Testis (tissue), 3 donors: ENCODE measurements around the gene ROS1. TPM values are rescaled to one million over a fixed set of nuclear protein-coding genes. Genes with fewer than 3 reads are reported as not detected.
A peak's percentile ranks its signal among the peaks of the same experiment; 100 is the strongest.

Experiments used
- DNase-seq: peaks from one replicate; pipeline ENCODE4 v3.0.0-alpha.2; 2019
- H3K27ac ChIP-seq, 2 donors: fragments of 200-600 bp; sonication (generic); one replicate each; pipeline ENCODE4 v1.5.1; 2019
- H3K27me3 ChIP-seq: fragments of 200-600 bp; sonication (generic); one replicate; pipeline ENCODE4 v1.5.1; 2019
- H3K36me3 ChIP-seq: fragments of 200-600 bp; sonication (generic); one replicate; pipeline ENCODE4 v1.5.1; 2017; ENCODE audit warnings: low read depth; ENCODE audit errors: missing control alignments
- H3K4me1 ChIP-seq: fragments of 200-600 bp; sonication (generic); one replicate; pipeline ENCODE4 v1.5.1; 2019
- H3K4me3 ChIP-seq, 2 donors: fragments of 200-600 bp; sonication (generic); one replicate each; pipeline ENCODE4 v1.5.1; 2017 to 2019
- H3K9me3 ChIP-seq: fragments of 200-600 bp; sonication (generic); one replicate; pipeline ENCODE4 v1.5.1; 2017
- POLR2A ChIP-seq: fragments of 450-650 bp; IDR thresholded peaks from one replicate; pipeline ENCODE4 v1.6.1; 2017; ENCODE audit warnings: antibody characterized with exemption, mild to moderate bottlenecking, moderate library complexity
- WGBS, 2 donors: methylation state at CpG; one replicate each; pipeline ENCODE4 v1.1.5; 2018; 5-methylcytosine and 5-hydroxymethylcytosine counted together
- intact Hi-C: fragments of 100-400 bp; cut with DNase I; formaldehyde crosslinking; loops from one replicate; pipeline ENCODE4 v1.15.1; 2023; ENCODE audit warnings: low total_unique reads
- polyA plus RNA-seq: library from polyadenylated mRNA; stranded (reverse); fragments of 350-450 nt; fragmentation: Illumina TruSeq; extraction: RNeasy Lipid Tissue Mini Kit (QIAGEN cat#74804); gene quantifications from one replicate; pipeline ENCODE4 v1.2.3, GENCODE V29; 2014; ENCODE audit warnings: low read depth, low replicate concordance; ENCODE audit not compliant: insufficient read depth
- total RNA-seq, 2 donors: library from RNA; depleted of rRNA; stranded (reverse); fragments of >200 nt; gene quantifications; one replicate each; pipeline ENCODE4 v1.2.3, GENCODE V29; 2016
- TF ChIP-seq, protein P1 (sequence below), 3 experiments: fragments of 450-650 bp in 2 of 3; fragments of 200-600 bp in 1 of 3; sonication (generic) in 1 of 3; IDR thresholded peaks; one replicate each; pipeline ENCODE4 v1.5.1; 2016 to 2019; ENCODE audit warnings: antibody characterized with exemption in 3 of 3, mild to moderate bottlenecking in 2 of 3, moderate library complexity in 1 of 3

ROS1 gene
- total and polyA plus RNA-seq, 3 donors from 2014 or later, result 0.58 to 1.3 (median 1.1) TPM

DNA sequence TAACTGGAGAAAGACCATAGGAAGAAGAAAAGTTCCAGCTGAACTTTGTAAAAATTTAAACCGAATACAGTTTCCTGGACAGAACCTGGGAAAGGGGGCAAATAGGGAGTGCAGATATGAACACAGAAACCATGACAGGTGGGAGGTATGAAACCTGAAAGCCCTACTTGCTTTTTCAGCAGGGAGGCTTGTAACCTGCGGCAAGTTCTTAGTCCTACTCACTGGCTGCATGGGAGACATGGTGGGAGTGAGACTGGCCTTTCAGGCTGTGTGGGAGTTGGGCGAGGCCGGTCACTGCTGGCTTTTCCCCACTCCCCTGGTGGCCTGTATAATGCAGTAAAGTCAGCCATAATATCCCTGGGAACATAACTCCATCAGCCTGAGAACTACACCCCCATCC lies 54.2 kb downstream of the ROS1 start:
- H3K4me1 ChIP-seq, result no peaks in the 10 kb centered on the region
- no peaks in the 10 kb centered on the region for H3K27me3 ChIP-seq
- H3K36me3 ChIP-seq, result no peaks in the 10 kb centered on the region
- 68 to 81% methylated on average over 2 to 4 of the region's 4 CpGs for WGBS, 2 donors
- TF ChIP-seq, protein P1, sequence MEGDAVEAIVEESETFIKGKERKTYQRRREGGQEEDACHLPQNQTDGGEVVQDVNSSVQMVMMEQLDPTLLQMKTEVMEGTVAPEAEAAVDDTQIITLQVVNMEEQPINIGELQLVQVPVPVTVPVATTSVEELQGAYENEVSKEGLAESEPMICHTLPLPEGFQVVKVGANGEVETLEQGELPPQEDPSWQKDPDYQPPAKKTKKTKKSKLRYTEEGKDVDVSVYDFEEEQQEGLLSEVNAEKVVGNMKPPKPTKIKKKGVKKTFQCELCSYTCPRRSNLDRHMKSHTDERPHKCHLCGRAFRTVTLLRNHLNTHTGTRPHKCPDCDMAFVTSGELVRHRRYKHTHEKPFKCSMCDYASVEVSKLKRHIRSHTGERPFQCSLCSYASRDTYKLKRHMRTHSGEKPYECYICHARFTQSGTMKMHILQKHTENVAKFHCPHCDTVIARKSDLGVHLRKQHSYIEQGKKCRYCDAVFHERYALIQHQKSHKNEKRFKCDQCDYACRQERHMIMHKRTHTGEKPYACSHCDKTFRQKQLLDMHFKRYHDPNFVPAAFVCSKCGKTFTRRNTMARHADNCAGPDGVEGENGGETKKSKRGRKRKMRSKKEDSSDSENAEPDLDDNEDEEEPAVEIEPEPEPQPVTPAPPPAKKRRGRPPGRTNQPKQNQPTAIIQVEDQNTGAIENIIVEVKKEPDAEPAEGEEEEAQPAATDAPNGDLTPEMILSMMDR (IDR thresholded peaks at IDR 0.05), result no peak
- no peak for TF ChIP-seq POLR2A
- no peak overlapping the region for H3K27ac ChIP-seq
- no peak overlapping the region for H3K4me3 ChIP-seq
- intact Hi-C loops, result no loop called here
- H3K9me3 ChIP-seq, result no peaks in the 10 kb centered on the region
- DNase-seq, result no peak

DNA sequence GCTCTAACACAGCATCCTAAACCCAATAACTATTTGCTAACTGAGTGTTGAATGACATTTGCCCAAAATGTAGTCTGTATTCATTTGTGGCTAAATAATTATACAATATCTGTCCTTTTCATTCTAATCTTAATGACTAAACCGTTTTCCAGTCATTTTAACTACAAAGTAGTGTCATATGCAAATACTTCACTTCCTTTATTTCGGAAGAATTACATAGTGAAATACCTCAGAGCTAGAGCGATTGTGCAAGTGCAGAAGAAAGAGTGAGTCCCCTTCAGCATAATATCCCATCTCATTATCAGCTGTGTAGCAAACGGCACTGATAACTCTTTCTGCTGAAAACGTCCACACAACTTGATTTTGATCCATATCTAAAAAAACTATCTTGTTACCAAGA lies 66.2 kb downstream of the ROS1 start:
- no peak for DNase-seq
- 65 to 68% methylated on average over 5 of the region's 5 CpGs for WGBS, 2 donors
- H3K27me3 ChIP-seq, result no peaks in the 10 kb centered on the region
- H3K4me1 ChIP-seq, result no peaks in the 10 kb centered on the region
- TF ChIP-seq POLR2A, result no peak
- TF ChIP-seq, protein P1 (IDR thresholded peaks at IDR 0.05), result no peak
- intact Hi-C loops, result no loop called here
- no peak overlapping the region for H3K4me3 ChIP-seq
- no peaks in the 10 kb centered on the region for H3K36me3 ChIP-seq
- no peak overlapping the region for H3K27ac ChIP-seq
- no peaks in the 10 kb centered on the region for H3K9me3 ChIP-seq

DNA sequence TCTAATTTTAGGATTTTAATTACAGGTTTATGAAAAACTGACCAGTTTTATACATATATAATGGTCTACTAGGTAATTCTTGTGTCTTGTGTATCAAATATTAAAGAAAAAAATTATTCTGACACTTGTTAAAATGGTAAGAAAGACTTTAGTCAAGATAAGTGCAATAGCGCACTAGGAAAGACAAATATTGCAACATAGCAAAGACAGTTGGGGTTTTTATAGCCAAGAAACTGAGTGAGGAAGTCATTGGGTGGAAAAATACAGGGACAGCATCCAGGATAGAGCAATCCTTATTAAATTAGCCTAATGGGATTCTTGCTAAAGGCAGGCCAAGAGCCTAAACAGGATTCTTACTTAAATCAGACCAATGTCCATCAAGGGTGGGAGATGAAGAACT lies 71.1 kb downstream of the ROS1 start:
- no peak overlapping the region for H3K27ac ChIP-seq
- no peaks in the 10 kb centered on the region for H3K27me3 ChIP-seq
- H3K36me3 ChIP-seq, result no peaks in the 10 kb centered on the region
- no peak overlapping the region for H3K4me3 ChIP-seq
- WGBS, 2 donors, result 88 to 93% methylated on average over 1 of the region's 1 CpG
- H3K9me3 ChIP-seq, result no peaks in the 10 kb centered on the region
- no peaks in the 10 kb centered on the region for H3K4me1 ChIP-seq
- intact Hi-C loops, result no loop called here
- TF ChIP-seq POLR2A, result no peak
- TF ChIP-seq, protein P1 (IDR thresholded peaks at IDR 0.05), result no peak
- DNase-seq, result no peak

- Histone ChIP-seq H3K9me3 (no peaks in the 10 kb centered on the region), H3K4me1 (no peaks in the 10 kb centered on the region), H3K27ac (no peak overlapping the region), H3K36me3 (no peaks in the 10 kb centered on the region), H3K4me3 (no peak overlapping the region), H3K27me3 (no peaks in the 10 kb centered on the region)
- intact Hi-C loops, result no loop called here
- TF ChIP-seq, protein P1 (IDR thresholded peaks at IDR 0.05), result peak in 1 of 3 experiments; percentile 45
- TF ChIP-seq POLR2A, result no peak
- 78 to 88% methylated on average over 3 of the region's 3 CpGs for WGBS, 2 donors
- no peak for DNase-seq
These were observed 73.2 kb downstream of the ROS1 start for GRCh38 chr6:117352466-117353081.

DNA sequence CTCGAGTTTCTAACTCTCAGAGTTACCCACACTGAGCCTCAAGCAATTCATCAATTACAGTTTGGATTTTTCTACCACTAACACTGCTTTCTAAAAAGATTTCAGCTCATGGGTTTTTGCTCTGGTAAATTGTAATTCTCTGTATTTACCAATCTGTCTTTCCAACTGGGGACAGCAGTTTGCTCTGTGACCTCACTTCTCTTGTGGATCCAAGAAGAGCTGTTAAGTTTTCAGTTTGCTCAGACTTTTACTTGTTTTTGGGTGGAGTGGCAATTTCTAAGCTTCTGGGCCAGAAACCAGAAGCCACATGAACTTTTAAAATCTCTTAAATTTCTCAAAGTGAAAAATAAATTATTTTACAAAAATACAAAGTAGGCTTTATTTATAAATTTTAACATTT lies 74.2 kb downstream of the ROS1 start:
- Histone ChIP-seq H3K27ac (no peak overlapping the region), H3K9me3 (no peaks in the 10 kb centered on the region), H3K4me1 (no peaks in the 10 kb centered on the region), H3K36me3 (no peaks in the 10 kb centered on the region), H3K4me3 (no peak overlapping the region), H3K27me3 (no peaks in the 10 kb centered on the region)
- no peak for TF ChIP-seq POLR2A
- TF ChIP-seq, protein P1 (IDR thresholded peaks at IDR 0.05), result no peak
- DNase-seq, result no peak
- intact Hi-C loops, result no loop called here
- 75 to 86% methylated on average over 1 of the region's 1 CpG for WGBS, 2 donors
